GM12864 (cell line): Measurements from ENCODE around the gene FBXW12.
A peak's percentile ranks its signal among the peaks of the same experiment; 100 is the strongest.

Source experiments
- DNase-seq: peaks from one replicate; pipeline ENCODE4 v3.0.0-alpha.2; 2011; ENCODE audit warnings: low read depth
- H3K4me3 ChIP-seq: 2 replicates; pipeline ENCODE4 v1.5.1; 2011; ENCODE audit warnings: mild to moderate bottlenecking, low read depth, low read length, control low read depth
- TF ChIP-seq, protein P1 (sequence below): IDR thresholded peaks from 2 replicates; pipeline ENCODE4 v1.5.1; 2011; ENCODE audit warnings: low read depth, mild to moderate bottlenecking, moderate library complexity, low read length, control low read depth, inconsistent platforms; ENCODE audit errors: missing control alignments

The FBXW12 gene

DNA sequence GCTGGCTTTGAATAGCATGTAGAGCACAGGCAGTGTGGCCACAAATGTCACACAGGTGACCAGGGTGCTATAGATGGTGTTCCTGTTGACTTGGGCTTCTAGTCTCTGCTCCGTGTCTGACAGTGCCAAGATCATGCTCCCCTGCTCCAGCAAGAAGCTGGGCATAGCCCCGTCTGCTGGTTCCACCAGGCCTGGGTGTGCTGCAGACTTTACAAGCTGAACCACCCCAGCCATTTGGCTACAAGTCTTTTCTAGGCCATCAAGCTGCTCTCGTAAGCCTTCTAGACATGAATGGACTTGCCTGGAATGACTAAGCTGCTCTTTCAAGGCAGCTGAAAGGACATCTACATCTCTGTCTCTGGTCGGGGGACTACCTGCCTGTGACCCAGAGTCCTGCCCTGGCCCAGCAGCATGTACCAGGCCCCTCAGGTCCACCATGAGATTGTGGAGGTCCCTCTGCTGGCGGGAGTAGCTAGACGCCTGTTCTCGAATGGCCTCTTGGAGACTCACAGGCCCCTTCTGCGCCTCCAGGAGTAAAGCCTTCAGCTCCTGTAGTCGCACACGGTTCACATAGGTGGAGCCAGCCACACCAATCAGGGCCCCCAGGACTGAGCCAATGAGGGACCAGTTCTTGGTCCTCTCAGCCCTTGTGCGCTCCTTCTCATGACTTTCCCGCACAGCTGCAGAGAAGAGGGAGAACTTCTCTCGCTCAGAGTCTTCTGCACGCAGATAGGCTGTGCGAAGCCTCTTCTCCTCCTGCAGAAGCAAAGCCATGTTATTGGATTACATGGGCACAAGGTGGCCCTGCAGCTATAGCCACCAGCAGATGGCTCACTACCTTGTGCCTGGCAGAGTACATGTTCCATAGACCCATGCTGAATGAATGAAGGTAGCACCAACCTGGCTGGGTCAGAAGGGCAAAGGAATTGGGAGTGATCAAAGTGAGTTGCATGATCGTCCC lies 60.7 kb downstream of the FBXW12 start:
- no peak overlapping the region for H3K4me3 ChIP-seq
- TF ChIP-seq, protein P1, sequence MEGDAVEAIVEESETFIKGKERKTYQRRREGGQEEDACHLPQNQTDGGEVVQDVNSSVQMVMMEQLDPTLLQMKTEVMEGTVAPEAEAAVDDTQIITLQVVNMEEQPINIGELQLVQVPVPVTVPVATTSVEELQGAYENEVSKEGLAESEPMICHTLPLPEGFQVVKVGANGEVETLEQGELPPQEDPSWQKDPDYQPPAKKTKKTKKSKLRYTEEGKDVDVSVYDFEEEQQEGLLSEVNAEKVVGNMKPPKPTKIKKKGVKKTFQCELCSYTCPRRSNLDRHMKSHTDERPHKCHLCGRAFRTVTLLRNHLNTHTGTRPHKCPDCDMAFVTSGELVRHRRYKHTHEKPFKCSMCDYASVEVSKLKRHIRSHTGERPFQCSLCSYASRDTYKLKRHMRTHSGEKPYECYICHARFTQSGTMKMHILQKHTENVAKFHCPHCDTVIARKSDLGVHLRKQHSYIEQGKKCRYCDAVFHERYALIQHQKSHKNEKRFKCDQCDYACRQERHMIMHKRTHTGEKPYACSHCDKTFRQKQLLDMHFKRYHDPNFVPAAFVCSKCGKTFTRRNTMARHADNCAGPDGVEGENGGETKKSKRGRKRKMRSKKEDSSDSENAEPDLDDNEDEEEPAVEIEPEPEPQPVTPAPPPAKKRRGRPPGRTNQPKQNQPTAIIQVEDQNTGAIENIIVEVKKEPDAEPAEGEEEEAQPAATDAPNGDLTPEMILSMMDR, result no peak
- no peak for DNase-seq

DNA sequence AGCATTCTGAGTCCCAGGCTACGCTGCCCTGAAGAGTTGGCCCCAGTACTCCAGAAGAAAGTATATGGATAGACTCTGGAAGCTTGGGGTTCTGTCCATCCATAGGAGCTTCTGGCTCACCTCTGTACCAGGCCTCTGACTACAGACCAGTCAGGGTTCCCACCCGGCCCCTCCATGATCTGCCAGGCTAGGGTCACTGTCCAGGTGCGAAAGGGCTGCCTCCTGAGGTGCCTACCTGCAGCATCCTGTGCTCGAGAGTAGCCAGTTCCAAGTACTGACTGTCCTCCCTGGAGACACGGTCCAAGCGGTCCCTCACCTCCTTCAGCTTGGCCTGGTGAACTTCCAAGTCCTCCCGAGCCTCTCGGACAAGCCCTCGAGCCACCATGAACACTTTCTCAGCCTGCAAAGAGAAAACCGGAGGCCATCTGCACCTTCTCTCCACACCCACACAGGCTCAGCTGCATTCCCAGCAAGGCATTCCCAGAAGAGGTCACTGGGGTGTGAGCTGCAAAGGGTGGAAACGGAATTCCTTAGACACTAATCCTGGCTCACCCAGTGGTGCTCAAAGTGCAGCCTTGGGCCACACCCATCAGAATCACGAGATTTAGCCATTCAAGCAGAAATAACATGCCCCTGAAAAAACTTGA lies 61.6 kb downstream of the FBXW12 start:
- no peak for DNase-seq
- TF ChIP-seq, protein P1, result no peak
- no peak overlapping the region for H3K4me3 ChIP-seq

- TF ChIP-seq, protein P1, result no peak
- no peak overlapping the region for H3K4me3 ChIP-seq
- no peak for DNase-seq
Measured at GRCh38 chr3:48434591-48435222, 62.7 kb downstream of the FBXW12 start.

DNA sequence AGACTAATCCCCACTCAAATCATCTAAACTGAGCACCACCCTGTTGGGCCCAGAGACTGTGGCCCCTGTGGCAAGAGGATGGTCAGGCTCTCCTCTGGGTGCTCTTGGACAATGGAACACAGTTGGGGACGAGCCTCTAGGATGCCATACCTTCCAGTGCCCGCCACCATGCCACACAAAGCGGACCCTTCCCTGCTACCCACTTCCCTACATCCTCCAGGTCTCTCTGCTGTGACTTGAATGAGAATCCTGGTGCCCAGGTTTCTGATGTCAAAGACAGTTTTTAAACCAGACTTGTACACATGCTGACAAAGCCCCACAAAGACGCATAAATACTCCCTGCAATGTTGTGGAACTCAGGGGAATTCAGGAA lies 63.2 kb downstream of the FBXW12 start:
- DNase-seq, result no peak
- TF ChIP-seq, protein P1, result no peak
- H3K4me3 ChIP-seq, result no peak overlapping the region

GRCh38 chr3:48435774-48436476 lies 63.9 kb downstream of the FBXW12 start:
- H3K4me3 ChIP-seq, result no peak overlapping the region
- TF ChIP-seq, protein P1, result peak; percentile 99
- peak; percentile 61 for DNase-seq

DNA sequence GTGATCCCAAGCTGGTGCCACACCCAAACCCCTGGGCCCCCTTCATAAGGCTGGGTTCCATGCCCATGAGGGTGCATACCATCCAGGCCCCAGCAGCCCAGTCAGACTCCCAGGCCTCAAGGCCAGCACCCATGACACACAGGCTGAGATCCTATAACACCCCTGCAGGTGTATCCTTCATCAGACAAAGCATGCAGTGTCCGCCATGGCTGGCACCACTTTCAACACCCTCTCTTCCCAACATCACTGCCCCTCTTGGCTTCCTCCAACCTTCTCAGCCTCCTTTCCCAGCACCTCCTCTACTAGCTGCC lies 64.4 kb downstream of the FBXW12 start:
- H3K4me3 ChIP-seq, result no peak overlapping the region
- TF ChIP-seq, protein P1, result no peak
- DNase-seq, result no peak
